NCI-H1694 (cell line): ENCODE results near the gene FXN.
"Not testable (repeated sequence)": the region's sequence is repeated elsewhere in the genome, so short reads cannot be mapped to it uniquely, and the experiment has no call there.

Source experiments
- DNase-seq: peaks from one replicate; lab custom pipeline; 2025; lab: John Stamatoyannopoulos, UW

FXN gene

GRCh38 chr9:69035438-69036308, at the start of gene FXN:
Gene FXN, plus strand, starts transcription at chr9:69035752. Its CDS starts 31 bp downstream, at chr9:69035783.
- DNase-seq = peak; percentile 51

GRCh38 chr9:68986949-68987348, 48.6 kb upstream of the FXN start:
- DNase-seq = not testable (repeated sequence)

GRCh38 chr9:68991457-68991856, 44.1 kb upstream of the FXN start:
- no peak for DNase-seq

GRCh38 chr9:68995776-68996175, 39.8 kb upstream of the FXN start:
- DNase-seq = no peak

GRCh38 chr9:68996462-68996861, 39.1 kb upstream of the FXN start:
- DNase-seq = no peak

GRCh38 chr9:68997666-68998065, 37.9 kb upstream of the FXN start:
- no peak for DNase-seq

GRCh38 chr9:68998385-68998784, 37.2 kb upstream of the FXN start:
- no peak for DNase-seq

GRCh38 chr9:68998812-68999211, 36.7 kb upstream of the FXN start:
- no peak for DNase-seq

GRCh38 chr9:68999393-69000105, 36.0 kb upstream of the FXN start:
- DNase-seq = peak; percentile 35

GRCh38 chr9:69001921-69002320, 33.6 kb upstream of the FXN start:
- DNase-seq = no peak

- DNase-seq = no peak
Observed at GRCh38 chr9:69003051-69003450, 32.5 kb upstream of the FXN start.

- no peak for DNase-seq
Observed at GRCh38 chr9:69004836-69005235, 30.7 kb upstream of the FXN start.

GRCh38 chr9:69009708-69010107, 25.8 kb upstream of the FXN start:
- no peak for DNase-seq

- no peak for DNase-seq
Observed at GRCh38 chr9:69012696-69013381, 22.7 kb upstream of the FXN start.

GRCh38 chr9:69013382-69013727, 22.2 kb upstream of the FXN start:
- no peak for DNase-seq

GRCh38 chr9:69014013-69014412, 21.5 kb upstream of the FXN start, which contains the start of gene PRKACG:
Gene PRKACG, minus strand, starts transcription at chr9:69014113. Its CDS starts 21 bp downstream, at chr9:69014092.
- DNase-seq = no peak

GRCh38 chr9:69016191-69017096, 19.1 kb upstream of the FXN start:
- no peak for DNase-seq

- DNase-seq = no peak
Observed at GRCh38 chr9:69018737-69019136, 16.8 kb upstream of the FXN start.

- DNase-seq = no peak
Observed at GRCh38 chr9:69019808-69020207, 15.7 kb upstream of the FXN start.

- DNase-seq = no peak
Observed at GRCh38 chr9:69020301-69021145, 15.0 kb upstream of the FXN start.

- no peak for DNase-seq
Observed at GRCh38 chr9:69023650-69024049, 11.9 kb upstream of the FXN start.
